ENCODE data around the gene ENTPD2.

Gene ENTPD2

DNA sequence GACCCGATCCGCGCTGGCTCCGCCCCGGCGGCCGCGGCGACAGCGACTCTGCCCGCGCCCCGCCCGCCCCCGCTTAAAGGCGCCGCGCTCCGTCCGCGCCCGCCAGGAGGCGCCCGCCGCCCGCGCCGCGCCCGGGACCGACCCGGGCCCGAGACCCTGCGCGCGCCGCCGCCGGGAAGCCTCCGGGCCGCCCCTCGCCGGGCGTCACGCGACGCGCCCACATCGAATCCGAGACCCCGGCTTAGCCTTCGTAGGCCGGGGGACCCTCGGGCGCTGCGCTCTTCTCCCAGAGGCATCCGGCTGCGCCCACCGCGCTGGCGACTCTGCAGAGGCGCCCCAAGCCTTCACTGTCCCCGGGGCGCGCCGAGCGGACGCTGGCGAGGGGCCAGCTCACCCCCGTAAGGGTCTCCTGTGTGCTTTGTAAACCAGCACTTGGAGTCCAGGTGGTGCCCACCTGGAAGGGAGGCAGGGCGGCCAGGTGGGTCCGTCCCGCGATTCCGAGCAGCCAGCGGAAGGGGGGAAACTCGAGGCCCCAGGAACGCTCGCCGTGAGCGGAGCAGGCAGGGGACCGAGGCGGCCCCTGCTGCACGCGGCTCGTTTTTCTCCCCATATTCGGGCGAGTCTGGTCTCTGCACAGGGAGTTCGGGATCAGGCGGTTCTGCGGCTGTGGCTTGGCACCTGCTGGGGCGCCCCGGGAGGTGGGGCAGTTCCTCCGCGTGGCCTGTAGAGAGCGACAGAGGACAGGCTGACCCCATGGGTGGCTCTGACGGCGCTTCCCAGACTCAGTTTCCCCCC is 25.4 kb downstream of the ENTPD2 start:
- DNase-seq = peak; percentile 64

DNA sequence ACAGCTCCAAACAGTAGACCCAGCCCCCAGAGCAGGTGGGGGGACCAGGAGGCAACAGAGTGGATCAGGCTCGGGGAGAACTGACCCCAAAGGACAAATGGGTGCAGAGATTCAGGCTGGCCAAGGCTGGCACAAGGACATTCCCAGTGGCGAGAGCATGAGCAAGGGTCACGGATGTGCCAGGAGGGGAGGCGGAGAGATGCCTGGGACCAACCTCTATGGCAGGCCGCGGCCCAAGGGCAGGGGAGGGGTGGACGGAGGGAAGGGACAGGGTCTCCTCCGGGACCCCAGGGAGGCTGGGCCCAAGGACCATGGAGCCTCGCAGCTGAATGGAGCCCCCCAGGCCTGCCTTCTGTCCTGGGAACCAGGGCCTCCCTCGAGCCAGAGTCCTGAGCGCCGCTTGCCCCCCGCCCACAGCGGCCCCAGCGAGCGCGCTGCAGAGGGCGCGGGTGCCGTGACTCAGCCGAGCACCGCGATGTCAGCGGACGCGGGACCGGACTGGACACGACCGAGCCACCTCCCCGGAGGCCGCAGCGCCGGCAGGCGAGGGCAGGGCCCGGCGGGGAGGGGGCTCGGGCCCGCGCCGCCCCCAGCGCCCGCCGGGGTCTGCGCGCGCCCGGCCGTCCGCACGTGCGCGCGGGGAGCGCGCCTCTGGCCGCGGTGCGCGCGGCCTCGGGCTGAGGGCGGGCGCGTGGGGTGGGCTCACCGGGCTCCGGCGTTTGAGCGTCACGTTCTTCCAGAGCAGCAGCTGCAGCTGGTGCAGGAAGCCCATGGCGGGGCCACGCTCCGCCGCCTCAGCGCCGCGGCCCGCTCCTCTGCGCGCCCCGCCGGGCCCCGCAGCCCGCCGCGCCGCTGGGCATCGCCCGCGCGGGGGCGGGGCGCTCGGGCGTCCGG is 26.2 kb downstream of the ENTPD2 start, which contains the start of gene ABCA2:
Gene ABCA2, minus strand, starts transcription at position 869 of the 894 bp plus-strand sequence. Its CDS starts 97 bp downstream, at position 772.
- DNase-seq = no peak

GRCh38 chr9:137026828-137027227 is 27.0 kb downstream of the ENTPD2 start:
- no peak for DNase-seq

DNA sequence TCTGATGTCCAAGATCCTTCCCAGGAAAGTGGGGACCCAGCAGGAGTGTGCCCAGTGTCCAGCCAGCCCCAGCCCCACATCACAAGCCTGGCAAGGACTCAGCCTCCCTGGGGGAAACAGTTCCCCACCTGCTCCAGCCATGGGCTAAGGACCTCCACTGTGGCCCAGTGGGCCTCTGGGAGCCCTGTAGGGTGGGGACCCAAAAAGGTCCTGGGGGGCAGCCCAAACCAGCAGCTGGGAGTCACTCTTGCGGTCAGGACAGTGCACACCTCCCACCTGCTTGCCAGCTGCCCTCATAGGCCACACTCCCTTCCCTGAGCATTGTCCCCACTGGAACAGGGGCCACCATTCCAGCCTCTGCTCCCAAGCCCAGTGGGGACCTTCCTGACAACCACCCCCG is 27.5 kb downstream of the ENTPD2 start:
- no peak for DNase-seq

DNA sequence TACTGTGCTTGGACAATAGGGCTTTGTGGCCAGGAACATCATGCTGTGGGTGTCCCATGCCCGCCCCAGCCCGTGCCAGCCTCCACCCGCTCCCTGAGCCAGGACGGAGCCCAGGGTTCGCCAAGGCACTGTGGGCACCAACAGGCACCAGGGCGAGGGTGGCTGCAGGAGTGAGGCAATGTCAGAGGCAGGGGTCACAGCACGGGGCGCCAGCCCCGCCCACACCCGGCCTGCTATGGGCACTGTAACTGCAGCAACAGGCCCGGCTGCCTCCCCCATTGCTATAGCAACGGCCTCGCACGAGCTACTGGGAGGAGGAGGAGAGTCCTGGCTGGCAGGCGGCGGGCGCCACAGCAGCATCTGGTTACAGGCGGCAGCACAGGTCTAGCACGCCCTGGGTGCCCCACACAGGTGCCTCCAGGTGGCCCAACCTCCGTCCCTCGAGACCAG is 28.3 kb downstream of the ENTPD2 start:
- DNase-seq = no peak

- DNase-seq = no peak
Measured at GRCh38 chr9:137023583-137023991, 30.3 kb downstream of the ENTPD2 start.

DNA sequence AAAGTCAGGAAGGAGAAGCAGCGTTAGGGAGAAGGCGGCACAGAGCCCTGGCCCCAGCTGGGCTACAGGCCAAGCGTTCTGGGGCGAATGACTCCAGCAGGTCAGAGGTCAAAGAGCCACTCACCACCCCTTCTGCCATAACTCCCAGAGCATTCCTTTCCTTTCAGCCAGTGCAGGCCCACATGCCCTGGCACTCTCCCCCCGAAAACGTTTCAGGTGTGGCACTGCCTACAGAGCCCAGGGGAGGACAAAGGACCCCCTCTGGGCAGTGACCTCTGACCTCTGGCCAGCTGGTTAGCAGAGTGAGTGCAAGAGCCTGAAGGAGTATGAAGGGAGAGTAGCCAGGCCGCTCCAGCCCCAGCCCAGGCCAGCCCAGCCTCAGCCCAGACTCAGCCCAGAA is 30.7 kb downstream of the ENTPD2 start:
- no peak for DNase-seq

DNA sequence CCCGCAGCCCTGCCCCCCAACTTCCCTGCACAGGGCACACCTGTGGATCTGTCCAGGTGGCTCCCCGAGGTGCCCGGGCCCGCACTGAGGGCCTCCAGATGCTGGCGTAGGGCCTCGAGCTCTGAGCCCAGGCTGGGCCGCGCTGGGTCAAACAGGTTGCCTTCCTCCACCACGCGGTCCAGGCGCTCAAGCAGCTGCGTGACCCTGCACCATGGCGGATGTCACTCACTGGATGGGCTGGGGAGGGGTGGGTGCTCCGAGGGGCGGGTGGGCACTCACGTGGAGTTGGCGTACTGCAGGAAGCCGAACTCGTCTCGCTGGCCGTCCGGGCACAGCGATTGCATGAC is 31.2 kb downstream of the ENTPD2 start:
- DNase-seq = no peak

GRCh38 chr9:137021979-137022661 is 31.7 kb downstream of the ENTPD2 start:
- peak; percentile 58 for DNase-seq

DNA sequence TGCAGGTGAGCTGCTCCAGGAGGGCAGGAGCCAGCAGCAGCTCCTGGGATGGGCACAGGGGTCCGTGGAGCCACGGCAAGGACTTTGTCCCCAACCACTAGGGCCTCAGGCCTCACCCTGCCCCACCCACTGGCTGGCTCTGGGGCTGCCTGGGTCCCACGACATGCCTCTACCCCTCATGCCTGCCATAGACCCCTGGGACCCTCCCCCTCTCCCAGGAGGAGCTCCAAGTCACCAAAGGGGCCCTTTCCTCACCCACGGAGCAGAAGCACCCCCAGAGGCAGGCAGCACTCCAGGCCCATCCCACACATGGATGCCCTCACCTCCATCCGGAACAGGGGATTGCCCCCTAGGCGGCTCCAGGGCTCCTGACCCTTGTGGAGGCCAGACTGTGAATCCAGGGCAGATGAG is 32.3 kb downstream of the ENTPD2 start:
- no peak for DNase-seq

GRCh38 chr9:137020771-137021567 is 32.9 kb downstream of the ENTPD2 start:
- no peak for DNase-seq

DNA sequence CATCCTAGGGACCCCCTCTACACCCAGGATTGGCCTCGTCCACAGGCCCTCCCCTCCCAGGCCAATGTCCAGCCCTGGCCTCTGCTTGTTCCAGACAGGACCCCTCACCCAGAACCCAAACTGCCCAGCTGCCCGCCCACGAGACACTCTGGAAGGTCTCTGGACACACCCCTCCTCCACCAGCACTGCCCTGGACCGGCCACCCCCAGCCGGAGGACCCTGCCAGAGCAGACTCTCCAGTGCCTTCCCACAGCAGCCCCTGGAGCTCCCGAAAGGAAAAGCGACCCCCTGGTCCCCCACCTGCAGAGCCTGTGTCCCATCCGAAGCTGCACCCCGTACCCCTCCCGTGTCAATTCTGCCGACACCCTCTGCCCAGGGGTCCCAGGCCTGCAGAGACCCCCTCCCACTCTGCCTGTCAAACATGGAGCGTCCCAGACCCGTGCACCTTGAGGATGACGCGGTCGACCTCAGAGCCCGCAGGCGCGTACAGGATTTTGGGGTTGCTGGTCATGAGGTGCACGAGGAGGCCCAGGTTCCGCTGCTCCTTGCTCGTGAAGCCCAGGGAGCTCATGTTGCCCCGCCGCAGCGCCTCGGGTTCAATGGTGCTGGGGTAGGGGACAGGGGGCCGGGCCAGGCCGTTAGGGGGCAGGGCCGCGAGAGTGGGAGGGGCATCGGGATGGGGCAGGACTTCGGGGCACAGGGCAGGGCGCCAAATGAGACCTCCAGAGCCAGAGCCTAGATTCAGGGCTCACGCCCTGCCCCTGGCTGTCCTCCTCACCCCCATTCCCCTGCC is 33.8 kb downstream of the ENTPD2 start:
- DNase-seq = no peak

DNA sequence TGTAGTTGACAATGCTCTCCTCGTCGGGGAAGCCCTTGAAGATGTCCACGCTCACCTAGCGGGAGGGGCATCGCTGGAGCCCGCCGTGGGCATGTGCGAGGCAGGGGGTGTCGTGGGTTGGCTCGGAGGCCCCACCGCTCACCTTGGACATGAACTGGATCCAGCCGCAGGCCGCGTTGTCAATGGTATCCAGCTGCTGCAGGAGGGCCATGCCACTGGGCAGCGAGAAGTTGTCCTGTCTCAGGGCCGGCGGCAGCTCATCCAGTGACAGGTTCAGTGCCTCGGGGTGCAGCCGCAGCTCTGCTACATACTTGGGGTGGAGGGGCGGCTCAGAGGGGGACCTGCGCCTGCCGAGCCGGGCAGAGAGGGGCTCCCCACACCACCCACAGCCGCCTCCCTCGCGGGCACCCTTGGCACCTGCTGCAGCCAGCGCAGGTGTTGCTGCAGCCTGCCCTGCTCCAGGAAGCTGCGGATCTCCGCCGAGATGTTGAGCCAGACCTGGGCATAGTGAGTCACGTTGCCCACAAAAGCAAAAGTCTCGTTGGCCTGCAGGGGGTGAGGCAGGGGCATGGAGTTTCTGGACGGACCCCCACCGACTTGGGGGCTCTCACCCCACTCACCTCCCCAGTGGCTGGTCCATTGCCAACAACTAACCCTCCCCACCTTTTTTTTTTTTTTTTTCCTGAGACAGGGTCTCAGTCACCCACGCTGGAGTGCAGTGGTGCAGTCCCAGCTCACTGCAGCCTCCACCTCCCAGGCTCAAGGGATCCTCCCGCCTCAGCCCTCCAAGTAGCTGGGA is 34.9 kb downstream of the ENTPD2 start:
- no peak for DNase-seq

- DNase-seq = no peak
Measured at GRCh38 chr9:137017791-137018497, 35.9 kb downstream of the ENTPD2 start.

DNA sequence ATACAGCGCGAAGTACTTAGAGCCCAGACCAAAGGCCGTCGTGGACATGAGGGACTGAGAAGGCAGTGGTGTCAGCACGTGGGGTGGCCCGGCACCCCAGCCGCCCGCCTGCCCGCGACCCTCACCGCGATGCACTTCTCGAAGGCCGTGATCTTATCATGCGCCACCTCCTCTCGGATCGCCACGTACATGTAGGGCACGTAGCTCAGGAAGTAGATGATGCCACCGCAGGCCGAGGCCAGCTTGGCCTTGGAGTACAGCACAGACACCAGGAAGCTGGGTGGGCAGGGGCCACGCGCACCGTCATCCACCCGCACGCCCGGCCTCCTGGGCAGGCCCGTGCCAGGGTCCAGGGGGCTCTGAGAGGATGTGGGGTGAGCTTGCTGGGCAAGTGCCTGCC is 36.8 kb downstream of the ENTPD2 start:
- DNase-seq = no peak

GRCh38 chr9:137016436-137016835 is 37.4 kb downstream of the ENTPD2 start:
- DNase-seq = no peak

DNA sequence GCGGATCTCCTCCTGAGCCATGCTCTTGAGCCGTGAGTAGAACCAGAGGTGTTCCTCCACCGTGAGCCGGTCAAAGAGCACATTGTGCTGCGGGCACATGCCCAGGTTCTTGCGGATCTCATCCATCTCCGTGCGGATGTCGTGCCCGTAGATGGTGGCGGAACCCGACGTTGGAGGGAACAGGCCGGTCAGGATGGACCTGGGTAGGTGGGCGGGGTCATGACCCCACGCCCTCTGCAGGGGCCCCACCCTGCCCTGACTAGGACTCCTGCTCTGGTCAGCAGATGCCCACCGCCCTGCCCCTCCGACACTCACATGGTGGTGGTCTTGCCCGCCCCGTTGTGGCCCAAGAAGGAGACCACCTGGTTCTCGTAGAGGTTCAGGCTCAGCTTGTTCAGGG is 37.9 kb downstream of the ENTPD2 start:
- no peak for DNase-seq

DNA sequence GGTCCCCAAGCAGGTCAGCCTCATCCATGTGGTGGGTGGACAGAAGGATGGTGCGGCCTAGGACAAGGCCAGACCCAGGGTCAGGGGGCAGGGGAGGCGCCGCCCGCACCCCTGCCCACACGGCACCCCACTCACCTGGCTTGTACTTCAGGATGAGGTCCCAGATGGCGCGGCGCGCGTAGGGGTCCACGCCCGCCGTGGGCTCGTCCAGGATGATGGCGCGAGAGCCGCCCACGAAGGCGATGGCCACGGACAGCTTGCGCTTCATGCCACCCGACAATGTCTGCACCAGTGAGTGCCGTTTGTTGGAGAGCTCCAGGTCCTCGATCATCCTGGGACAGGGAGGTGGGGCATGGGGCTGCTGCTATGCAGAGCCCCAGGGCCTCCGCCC is 38.3 kb downstream of the ENTPD2 start:
- no peak for DNase-seq

GRCh38 chr9:137014776-137015539 is 38.9 kb downstream of the ENTPD2 start:
- DNase-seq = no peak

Measured in central memory CD4-positive, alpha-beta T cell (primary cell).